Measurements from ENCODE around the gene ITGA5. TPM values are rescaled to one million over a fixed set of nuclear protein-coding genes. Genes with fewer than 3 reads are reported as not detected.
A peak's percentile ranks its signal among the peaks of the same experiment; 100 is the strongest.

The ITGA5 gene
- total RNA-seq, 1 experiment from 2014 or later: 49.7 TPM

GRCh38 chr12:54363047-54363446 lies 56.0 kb downstream of the ITGA5 start:
- H3K79me2 ChIP-seq (ENCODE audit: insufficient read depth, low read length): no peaks in the 10 kb centered on the region
- no peaks in the 10 kb centered on the region for H4K20me1 ChIP-seq (ENCODE audit: insufficient read depth)
- TF ChIP-seq ELF1 (IDR thresholded peaks at IDR 0.05; ENCODE audit: borderline replicate concordance, low read depth) (no peak), EGR1 (IDR thresholded peaks at IDR 0.05; ENCODE audit: low read depth) (no peak), POLR2A (IDR thresholded peaks at IDR 0.05; ENCODE audit: borderline replicate concordance, extremely low read depth, insufficient read depth, insufficient read length) (no peak)
- TF ChIP-seq, protein P1, sequence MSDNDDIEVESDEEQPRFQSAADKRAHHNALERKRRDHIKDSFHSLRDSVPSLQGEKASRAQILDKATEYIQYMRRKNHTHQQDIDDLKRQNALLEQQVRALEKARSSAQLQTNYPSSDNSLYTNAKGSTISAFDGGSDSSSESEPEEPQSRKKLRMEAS (IDR thresholded peaks at IDR 0.05): no peak
- H3K4me1 ChIP-seq (ENCODE audit: control insufficient read depth in 1 of 2, insufficient read depth in 2 of 2, low read length in 2 of 2): peaks cover 20 to 28% of the 10 kb centered on the region in 2 experiments
- no TSS peak for BruUV-seq (replicated peaks)
- no peak overlapping the region for H3K9ac ChIP-seq (ENCODE audit: low read length)
- no peak overlapping the region for H3K4me2 ChIP-seq (ENCODE audit: low read length)
- no peaks in the 10 kb centered on the region for H3K9me2 ChIP-seq (ENCODE audit: insufficient read depth)
- H3K27me3 ChIP-seq (ENCODE audit: insufficient read depth, low read length): no peaks in the 10 kb centered on the region
- H3K4me3 ChIP-seq (replicated peaks in 1 of 2; ENCODE audit: low read depth in 1 of 2, low read length in 2 of 2): no peak overlapping the region
- ChIA-PET POLR2A (interaction anchor here (1.0 kb wide), 1 partner anchor 83 kb away, joined by 3 read pairs; the partner anchor contains the start of genes CBX5 and HNRNPA1), RAD21 (ENCODE audit: low non-redundant PET in 1 of 2, low total read pairs in 2 of 2, uncharacterized antibody in 2 of 2, unreplicated experiment in 2 of 2) (no interaction called here), CTCF (interaction anchor here (0.9 to 2.0 kb wide), 4 partner anchors 16 to 143 kb away, joined by 3 to 6 read pairs (median 6); partner anchors contain the start of gene COPZ1)
- H3K9me3 ChIP-seq (ENCODE audit: control insufficient read depth in 1 of 2, insufficient read depth in 1 of 2, low read depth in 1 of 2, low read length in 2 of 2): no peaks in the 10 kb centered on the region
- intact Hi-C loops (cut with micrococcal nuclease): loop anchor here (5.0 kb wide), 1 partner anchor 36 kb away; the partner anchor contains the start of gene COPZ1
- DNase-seq (ENCODE audit: low read depth, low spot score) (no peak), ATAC-seq (no peak)
- H2AFZ ChIP-seq (ENCODE audit: low read depth, low read length, poor library complexity, severe bottlenecking): no peak overlapping the region
- H3K27ac ChIP-seq (ENCODE audit: low read depth, low read length): no peak overlapping the region
- H3K36me3 ChIP-seq (ENCODE audit: control insufficient read depth in 1 of 2, insufficient read depth in 2 of 2, low read length in 2 of 2): no peaks in the 10 kb centered on the region

- ChIA-PET CTCF (interaction anchor here (0.7 to 3.0 kb wide), 13 partner anchors 7 to 376 kb away, joined by 3 to 14 read pairs (median 4); partner anchors contain the start of gene HOXC10), POLR2A (interaction anchor here (0.6 kb wide), 1 partner anchor 110 kb away, joined by 3 read pairs; no protein-coding TSS in a partner anchor), RAD21 (ENCODE audit: low non-redundant PET in 1 of 2, low total read pairs in 2 of 2, uncharacterized antibody in 2 of 2, unreplicated experiment in 2 of 2) (interaction anchor here in 1 of 2 experiments (0.7 to 1.4 kb wide), 2 partner anchors 66 to 131 kb away, joined by 3 to 4 read pairs; no protein-coding TSS in a partner anchor)
- Histone ChIP-seq H3K4me1 (ENCODE audit: control insufficient read depth in 1 of 2, insufficient read depth in 2 of 2, low read length in 2 of 2) (peaks cover 26 to 36% of the 10 kb centered on the region in 2 experiments), H4K20me1 (ENCODE audit: insufficient read depth) (no peaks in the 10 kb centered on the region), H3K9me2 (ENCODE audit: insufficient read depth) (no peaks in the 10 kb centered on the region), H3K36me3 (ENCODE audit: control insufficient read depth in 1 of 2, insufficient read depth in 2 of 2, low read length in 2 of 2) (no peaks in the 10 kb centered on the region), H3K9ac (ENCODE audit: low read length) (peak overlapping the region; percentile 76), H3K9me3 (ENCODE audit: control insufficient read depth in 1 of 2, insufficient read depth in 1 of 2, low read depth in 1 of 2, low read length in 2 of 2) (no peaks in the 10 kb centered on the region), H2AFZ (ENCODE audit: low read depth, low read length, poor library complexity, severe bottlenecking) (no peak overlapping the region), H3K27me3 (ENCODE audit: insufficient read depth, low read length) (no peaks in the 10 kb centered on the region), H3K4me3 (replicated peaks in 1 of 2; ENCODE audit: low read depth in 1 of 2, low read length in 2 of 2) (no peak overlapping the region), H3K27ac (ENCODE audit: low read depth, low read length) (peak overlapping the region; percentile 34), H3K4me2 (ENCODE audit: low read length) (peak overlapping the region; percentile 97), H3K79me2 (ENCODE audit: insufficient read depth, low read length) (no peaks in the 10 kb centered on the region)
- peak; percentile 77 for DNase-seq (ENCODE audit: low read depth, low spot score)
- BruUV-seq (replicated peaks): no TSS peak
- intact Hi-C loops (cut with micrococcal nuclease): loop anchor here (1.0 to 5.0 kb wide), 4 partner anchors 34 to 141 kb away; partner anchors contain the start of gene COPZ1
- TF ChIP-seq CTCF (IDR thresholded peaks at IDR 0.05 in 2 of 3, conservative IDR thresholded peaks at IDR 0.05 in 1 of 3; ENCODE audit: borderline replicate concordance in 1 of 3, insufficient read depth in 1 of 3, low read depth in 2 of 3, low read length in 2 of 3) (peak; percentile 90 to 98 (median 97)), RAD21 (IDR thresholded peaks at IDR 0.05; ENCODE audit: low read depth) (peak; percentile 99), CBX3 (IDR thresholded peaks at IDR 0.05; ENCODE audit: low read depth) (0 out of 2 replicates have a peak, but pooled peaks have one; percentile 12), SP1 (IDR thresholded peaks at IDR 0.05; ENCODE audit: low read depth) (no peak)
- TF ChIP-seq, protein P1 (IDR thresholded peaks at IDR 0.05): peak; percentile 31; the same call in 1 of the 2 replicates
- ATAC-seq: peak; percentile 67
Observed at GRCh38 chr12:54360717-54361456, 58.2 kb downstream of the ITGA5 start.
